GM18907 (cell line): ENCODE results near the gene NENF.

Source experiments
- ATAC-seq: cut with Tn5 transposase; IDR thresholded peaks from one replicate; pipeline ENCODE4 v1.9.1; 2021; ENCODE audit warnings: mild to moderate bottlenecking, moderate library complexity; ENCODE audit not compliant: unreplicated experiment

Gene NENF

GRCh38 chr1:212430955-212431394, 1.7 kb upstream of the NENF start:
- no peak for ATAC-seq

- ATAC-seq, result no peak
These were observed 1.1 kb upstream of the NENF start for GRCh38 chr1:212431644-212432043.

- no peak for ATAC-seq
These were observed 454 bp upstream of the NENF start for GRCh38 chr1:212432272-212432660.

GRCh38 chr1:212433577-212434462, 1.1 kb downstream of the NENF start:
- no peak for ATAC-seq

- no peak for ATAC-seq
These were observed 2.3 kb downstream of the NENF start for GRCh38 chr1:212434992-212435391.

GRCh38 chr1:212437179-212437798, 4.6 kb downstream of the NENF start:
- ATAC-seq, result no peak

GRCh38 chr1:212438831-212439237, 6.1 kb downstream of the NENF start:
- ATAC-seq, result no peak

GRCh38 chr1:212440419-212440818, 7.7 kb downstream of the NENF start:
- ATAC-seq, result no peak

- ATAC-seq, result no peak
These were observed 9.7 kb downstream of the NENF start for GRCh38 chr1:212442408-212442807.

- no peak for ATAC-seq
These were observed 13.6 kb downstream of the NENF start for GRCh38 chr1:212446333-212446732.

GRCh38 chr1:212447478-212447877, 14.8 kb downstream of the NENF start:
- no peak for ATAC-seq

- ATAC-seq, result no peak
These were observed 17.7 kb downstream of the NENF start for GRCh38 chr1:212450331-212450881.

- ATAC-seq, result no peak
These were observed 18.9 kb downstream of the NENF start for GRCh38 chr1:212451416-212452322.

GRCh38 chr1:212452323-212453155, 19.8 kb downstream of the NENF start:
- no peak for ATAC-seq

GRCh38 chr1:212453156-212453857, 20.6 kb downstream of the NENF start:
- ATAC-seq, result no peak

GRCh38 chr1:212454741-212455140, 22.0 kb downstream of the NENF start:
- no peak for ATAC-seq

GRCh38 chr1:212455401-212455800, 22.7 kb downstream of the NENF start:
- ATAC-seq, result no peak

- ATAC-seq, result peak; percentile 66
These were observed 23.2 kb downstream of the NENF start for GRCh38 chr1:212455803-212456528.
